Stimulated activated CD8-positive, alpha-beta memory T cell treated with anti-CD3 and anti-CD28 coated beads, Interleukin-12 subunit alpha, Interleukin-12 subunit beta, amount 100 ng/mL, for 4 hours (primary cell): ENCODE results near the gene CD27.
"Not testable (repeated sequence)": the region's sequence is repeated elsewhere in the genome, so short reads cannot be mapped to it uniquely, and the experiment has no call there.

Source experiments
- DNase-seq: peaks from one replicate; pipeline ENCODE4 v3.0.0-alpha.2; 2020; ENCODE audit warnings: low read depth

The CD27 gene

GRCh38 chr12:6444704-6445688 is at the start of gene CD27:
Gene CD27 (plus strand): TSS chr12:6444955. CDS start chr12:6445096, 141 bp downstream.
- no peak for DNase-seq

- no peak for DNase-seq
These were observed 48.7 kb upstream of the CD27 start for GRCh38 chr12:6396031-6396430.

DNA sequence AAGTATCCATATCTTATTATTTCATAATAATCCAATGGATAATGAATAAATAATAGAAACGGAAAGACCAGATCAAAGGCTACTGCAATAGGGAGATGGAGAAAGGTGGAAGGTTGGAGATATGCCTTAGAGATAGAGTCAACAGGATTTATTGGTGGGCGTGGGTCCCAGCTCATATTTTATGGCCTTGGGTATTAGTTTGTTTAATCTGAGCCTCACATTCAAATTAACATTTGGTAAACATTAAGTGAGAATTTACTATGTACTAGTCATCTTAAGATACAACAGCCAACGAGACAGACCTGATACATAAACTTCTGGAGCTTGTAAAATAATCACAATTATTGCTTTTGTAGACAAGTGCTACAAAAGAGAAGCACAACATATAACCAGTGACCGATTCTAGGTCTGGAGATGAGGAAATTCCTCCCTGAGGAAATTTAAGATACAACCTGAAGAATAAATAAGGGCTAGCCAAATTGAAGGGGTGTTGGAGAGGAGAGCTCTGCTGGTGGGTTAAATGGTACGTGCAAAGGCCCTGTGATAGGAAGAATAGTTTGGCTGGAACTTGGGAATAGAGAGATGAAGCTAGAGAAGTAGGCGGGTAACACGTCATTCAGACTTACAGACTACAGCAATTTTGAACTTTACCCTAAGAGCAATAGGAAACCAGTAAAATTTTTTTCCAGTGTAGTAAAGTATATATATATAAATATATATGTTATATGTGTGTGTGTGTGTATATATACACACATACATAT is 44.7 kb upstream of the CD27 start:
- no peak for DNase-seq

DNA sequence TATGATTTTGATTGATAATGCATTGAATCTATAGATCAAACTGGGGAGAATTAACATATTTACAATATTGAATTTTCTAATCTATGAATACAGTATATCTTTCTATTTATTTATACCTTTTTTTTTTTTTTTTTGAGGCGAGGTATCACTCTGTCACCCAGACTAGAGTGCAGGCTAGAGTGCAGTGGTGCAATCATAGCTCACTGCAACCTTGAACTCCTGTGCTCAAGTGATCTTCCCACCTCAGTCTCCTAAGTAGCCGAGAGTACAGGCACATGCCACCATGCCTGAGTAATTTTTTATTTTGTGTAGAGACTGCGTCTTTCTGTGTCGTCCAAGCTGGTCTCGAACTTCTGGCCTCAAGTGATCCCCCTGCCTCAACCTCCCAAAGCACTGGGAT is 40.4 kb upstream of the CD27 start:
- no peak for DNase-seq

- no peak for DNase-seq
These were observed 38.8 kb upstream of the CD27 start for GRCh38 chr12:6405963-6406362.

DNA sequence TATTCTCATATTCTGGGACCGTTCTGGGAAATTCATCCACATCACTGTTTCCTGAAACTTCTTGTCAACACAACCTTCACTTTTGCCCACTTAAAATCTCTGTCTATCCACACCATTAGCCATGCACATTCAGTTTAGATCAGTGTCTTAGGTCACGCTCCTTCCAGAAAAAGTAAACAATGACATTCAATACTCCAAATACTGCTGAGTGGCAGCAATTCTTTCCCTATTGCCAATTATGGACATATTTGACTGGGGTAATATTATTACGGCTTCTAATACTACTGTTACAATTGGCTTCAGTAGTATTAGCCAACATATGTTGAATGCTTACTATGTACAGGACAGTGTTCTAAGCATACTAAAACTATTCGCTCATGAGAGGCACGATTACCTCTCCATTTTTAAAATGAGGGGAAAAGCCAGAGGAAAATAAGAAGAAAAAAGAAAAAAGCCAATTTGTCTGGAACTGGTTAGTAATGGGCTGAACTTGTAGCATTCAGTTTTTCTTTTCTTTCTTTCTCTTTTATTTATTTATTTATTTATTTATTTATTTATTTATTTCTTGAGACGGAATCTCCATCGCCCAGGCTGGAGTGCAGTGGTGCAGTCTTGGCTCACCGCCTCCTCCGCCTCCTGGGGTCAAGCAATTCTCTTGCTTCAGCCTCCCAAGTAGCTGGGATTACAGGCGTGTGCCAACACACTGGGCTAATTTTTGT is 37.4 kb upstream of the CD27 start:
- DNase-seq, result no peak

DNA sequence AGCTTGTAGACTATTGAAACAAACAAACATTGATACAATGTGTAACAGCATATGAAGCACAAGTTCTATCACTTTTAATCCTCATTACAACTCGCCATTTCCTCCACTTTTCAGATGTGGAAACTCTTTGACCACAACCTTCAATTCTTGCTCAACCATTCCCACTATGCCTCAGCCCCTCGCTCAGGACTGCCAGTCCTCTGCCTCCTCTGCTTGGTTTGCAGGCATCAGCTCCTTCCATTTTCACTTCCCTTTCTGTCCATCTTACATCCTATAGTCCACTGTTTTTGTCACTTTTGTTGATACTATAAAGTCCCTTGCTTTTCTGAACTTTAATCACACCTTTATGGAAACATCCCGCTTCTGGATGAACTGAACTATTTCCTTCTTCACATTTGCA is 28.2 kb upstream of the CD27 start:
- DNase-seq, result no peak

- DNase-seq, result no peak
These were observed 26.0 kb upstream of the CD27 start for GRCh38 chr12:6418796-6419195.

DNA sequence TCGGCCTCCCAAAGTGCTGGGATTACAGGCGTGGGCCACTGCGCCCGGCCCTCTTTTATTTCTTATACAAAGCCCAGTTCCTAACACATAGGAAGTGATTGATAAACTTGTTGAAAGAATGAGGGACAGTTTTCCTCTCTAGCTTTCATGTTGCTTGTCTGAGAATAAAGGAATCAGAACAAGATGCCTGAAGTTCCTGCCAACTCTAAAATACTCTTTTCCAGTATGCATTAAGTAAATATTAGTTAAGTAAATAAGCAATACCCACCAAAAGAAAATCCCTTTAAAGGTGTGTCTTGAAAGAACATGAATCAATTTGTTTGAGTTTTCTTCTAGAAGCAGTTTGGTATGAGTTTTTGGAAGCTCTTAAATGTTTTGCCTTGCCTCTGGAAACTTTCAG is 24.4 kb upstream of the CD27 start:
- no peak for DNase-seq

DNA sequence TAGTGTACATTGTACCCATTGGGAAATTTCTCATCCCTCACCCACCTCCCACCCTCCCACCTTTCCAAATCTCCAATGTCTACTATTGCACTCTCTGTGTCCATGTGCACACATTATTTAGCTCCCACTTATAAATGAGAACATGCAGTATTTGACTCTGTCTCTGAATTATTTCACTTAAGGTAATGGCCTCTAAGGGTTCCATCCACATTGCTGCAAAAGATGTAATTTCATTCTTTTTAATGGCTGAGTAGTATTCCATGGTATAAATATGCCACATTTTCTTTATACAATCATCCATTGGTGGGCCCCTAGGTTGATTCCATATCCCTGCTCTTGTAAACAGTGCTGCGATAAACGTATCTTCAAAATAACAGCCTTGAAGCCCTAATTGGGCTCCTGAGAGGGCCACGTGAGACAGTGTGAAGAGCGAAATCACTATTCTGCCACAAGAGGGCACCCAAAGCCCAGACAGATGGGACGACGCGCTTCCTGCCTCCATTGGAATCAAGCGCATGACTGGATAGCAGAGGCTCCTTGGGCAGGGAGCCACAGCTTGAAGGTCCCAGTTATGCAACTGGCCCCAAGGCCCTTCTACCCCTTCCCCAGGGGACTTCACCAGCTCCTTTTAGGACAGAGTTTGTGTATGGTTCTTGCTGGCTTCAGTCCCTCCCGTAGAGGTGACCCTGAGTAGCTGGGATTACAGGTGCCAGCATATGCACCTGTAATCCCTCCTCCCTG is 21.3 kb upstream of the CD27 start:
- DNase-seq, result peak; percentile 47

- no peak for DNase-seq
These were observed 20.8 kb upstream of the CD27 start for GRCh38 chr12:6424008-6424347.

- no peak for DNase-seq
These were observed 19.9 kb upstream of the CD27 start for GRCh38 chr12:6424866-6425265.

- DNase-seq, result no peak
These were observed 18.9 kb upstream of the CD27 start for GRCh38 chr12:6425590-6426531.

GRCh38 chr12:6426882-6427671 is 17.7 kb upstream of the CD27 start:
- peak; percentile 78 for DNase-seq

GRCh38 chr12:6427796-6428195 is 17.0 kb upstream of the CD27 start:
- DNase-seq, result not testable (repeated sequence)

GRCh38 chr12:6428326-6428725 is 16.4 kb upstream of the CD27 start:
- no peak for DNase-seq

DNA sequence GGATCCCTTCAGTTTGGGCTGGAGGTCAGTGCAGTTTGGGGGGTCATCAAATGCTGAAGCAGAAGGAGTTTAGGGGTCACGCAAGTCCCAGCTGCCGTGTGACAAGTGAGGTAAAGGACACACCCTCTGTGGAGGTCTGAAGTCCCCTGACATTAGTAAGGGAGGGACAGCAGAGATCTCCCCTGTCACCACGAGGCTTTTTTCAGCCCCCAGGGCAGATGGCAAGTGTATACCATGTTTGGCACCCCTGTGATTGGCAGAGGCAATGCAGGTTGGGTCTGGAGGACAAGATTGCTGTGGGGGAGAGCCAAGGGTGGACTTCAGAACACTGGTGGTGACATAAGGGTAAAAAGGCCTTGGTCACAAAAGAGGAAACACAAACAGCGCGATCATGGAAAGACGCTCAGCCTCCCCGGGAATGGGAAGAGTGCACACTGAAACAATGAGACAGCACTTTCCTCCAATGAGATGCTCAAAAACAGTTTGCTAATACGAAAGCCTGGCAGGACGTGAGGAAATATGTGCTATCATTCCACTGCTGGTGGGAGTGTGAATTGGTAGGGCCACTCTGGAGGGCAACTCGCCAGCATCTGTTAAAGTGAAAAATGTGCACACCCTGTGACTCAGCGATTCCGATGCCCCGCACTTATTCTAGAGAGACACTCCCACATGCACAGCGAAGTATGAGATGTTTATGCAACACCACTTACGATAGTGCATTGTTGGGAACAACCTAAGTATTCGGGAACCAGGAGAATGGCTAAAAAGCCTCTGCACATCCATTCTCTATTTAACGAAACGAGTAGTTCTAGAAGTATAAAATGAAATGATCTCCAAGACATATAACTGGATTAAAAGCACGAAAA is 14.4 kb upstream of the CD27 start:
- no peak for DNase-seq

DNA sequence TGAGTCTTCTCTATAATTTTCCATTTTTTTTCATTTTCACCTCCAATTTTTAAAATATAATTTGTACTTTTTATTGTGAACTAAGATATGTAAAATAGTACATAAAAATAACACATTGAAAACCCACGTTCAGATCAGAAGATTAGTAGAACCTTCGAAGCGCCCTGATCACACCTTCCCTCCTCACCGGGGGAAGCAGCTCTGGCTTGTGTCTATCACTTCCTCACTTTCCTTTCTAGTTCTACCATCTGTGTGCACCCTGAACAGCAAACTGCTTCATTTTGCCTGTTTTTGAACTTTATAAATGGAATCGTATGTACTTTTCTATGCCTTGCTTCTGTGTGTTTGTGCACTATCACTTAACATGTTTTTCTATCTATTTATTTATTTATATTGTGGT is 11.8 kb upstream of the CD27 start:
- no peak for DNase-seq
